ENCODE results near the gene MARK1. TPM values are rescaled to one million over a fixed set of nuclear protein-coding genes. Genes with fewer than 3 reads are reported as not detected.

Gene MARK1
- total RNA-seq (2012; rRNA removed) (not detected in 2 replicates), polyA plus RNA-seq (2012; rRNA removed) (not detected in 2 replicates), Bru-seq, nascent RNA (percentile 15 among the genes with signal in this experiment), BruChase-seq, experiment 1, labeled RNA remaining after a 6-hour chase (percentile 15 among the genes with signal in this experiment), BruChase-seq, experiment 2, labeled RNA remaining after a 2-hour chase (percentile 14 among the genes with signal in this experiment)
- not detected in 2 replicates for polyA plus RNA-seq (2012; cell fraction: cytosol; rRNA removed)
- polyA plus RNA-seq (2012; cell fraction: nucleus; rRNA removed; ENCODE audit: low replicate concordance) = not detected in 2 replicates
- long read RNA-seq = 0 reads

DNA sequence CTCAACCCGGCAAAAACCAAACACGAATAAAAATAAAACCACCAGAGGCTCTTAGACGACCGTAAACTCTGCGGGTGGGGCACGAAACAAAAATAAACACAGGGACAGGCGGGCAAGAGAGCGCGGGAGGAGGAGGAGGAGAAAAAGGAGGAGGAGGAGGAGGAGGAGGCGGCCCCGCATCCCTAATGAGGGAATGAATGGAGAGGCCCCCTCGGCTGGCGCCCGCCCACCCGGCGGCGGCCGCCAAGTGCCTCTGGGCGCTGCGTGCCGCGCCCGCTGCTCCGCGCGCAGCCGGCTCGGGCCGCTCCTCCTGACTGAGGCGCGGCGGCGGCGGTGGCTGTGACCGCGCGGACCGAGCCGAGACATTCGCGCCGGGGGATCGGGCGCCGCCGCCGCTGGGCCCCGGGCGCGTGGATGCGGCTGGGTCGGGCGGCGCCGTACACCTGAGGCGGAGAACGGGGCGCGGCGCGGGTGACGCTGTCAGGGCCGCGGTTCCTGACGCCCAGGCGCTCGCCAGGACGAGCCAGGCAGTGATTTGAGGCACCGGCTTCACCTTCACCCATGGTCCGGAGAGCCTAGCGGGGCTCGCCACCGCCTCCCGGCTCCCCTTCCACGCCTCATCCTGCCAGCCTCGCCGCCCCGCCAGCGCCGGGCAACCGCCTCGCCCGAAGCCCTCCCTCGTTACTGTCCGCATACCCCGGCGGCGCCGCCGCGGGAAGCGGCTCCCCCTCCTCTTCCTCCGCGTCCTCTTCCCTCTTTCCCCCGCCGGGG, at the start of gene MARK1:
Gene MARK1, plus strand, starts transcription at position 229 of the 771 bp plus-strand sequence. CDS start 687 bp downstream, outside the sequence.
- Histone ChIP-seq H3K36me3 (ENCODE audit: control insufficient read depth, insufficient read depth, low read length) (no peaks in the 10 kb centered on the region), H3K9me3 (ENCODE audit: control insufficient read depth, insufficient read depth, low read length) (no peaks in the 10 kb centered on the region; the same call in 1 of the 2 replicates), H3K14ac (replicated peaks; ENCODE audit: low read depth, low read length) (no peak within 1 kb of the TSS), H2BK5ac (ENCODE audit: low read depth, low read length, poor library complexity, severe bottlenecking) (no peak within 1 kb of the TSS), H4K20me1 (ENCODE audit: insufficient read depth, low read length) (no peaks in the 10 kb centered on the region), H3K4me3 (ENCODE audit: insufficient read depth, low read depth, low read length) (peak within 1 kb of the TSS; percentile 44), H4K91ac (ENCODE audit: insufficient read depth, low read depth, low read length) (no peak within 1 kb of the TSS), H4K5ac (ENCODE audit: low read depth, low read length) (no peak within 1 kb of the TSS), H3K4me1 (ENCODE audit: control insufficient read depth, insufficient read depth, low read length) (peaks cover 2% of the 10 kb centered on the region; the same call in 1 of the 2 replicates), H3K23ac (ENCODE audit: low read depth, low read length) (peak within 1 kb of the TSS; percentile 73; the same call in 1 of the 2 replicates), H3K18ac (ENCODE audit: low read depth, low read length) (no peak within 1 kb of the TSS), H2AK9ac (replicated peaks; ENCODE audit: low read depth, low read length, poor library complexity) (peak within 1 kb of the TSS; percentile 5), H3K4ac (ENCODE audit: low read depth, low read length) (no peak within 1 kb of the TSS), H3K27ac (ENCODE audit: insufficient read depth, low read length) (no peak within 1 kb of the TSS), H2AK5ac (ENCODE audit: low read depth, low read length) (no peak within 1 kb of the TSS), H3K56ac (ENCODE audit: extremely low read depth, insufficient read depth, low read length) (no peak within 1 kb of the TSS), H2AFZ (replicated peaks; ENCODE audit: low read length, poor library complexity) (peak within 1 kb of the TSS; percentile 86), H3K4me2 (ENCODE audit: low read depth, low read length) (peak within 1 kb of the TSS; percentile 87), H3K27me3 (ENCODE audit: control insufficient read depth, insufficient read depth, low read length) (peaks cover 37% of the 10 kb centered on the region), H4K8ac (ENCODE audit: low read depth in 2 of 2, low read length in 2 of 2) (no peak within 1 kb of the TSS), H2BK15ac (ENCODE audit: low read depth, low read length) (no peak within 1 kb of the TSS), H3K9ac (ENCODE audit: low read depth, low read length) (no peak within 1 kb of the TSS), H3K79me1 (ENCODE audit: low read depth in 1 of 2, low read length in 2 of 2) (no peaks in the 10 kb centered on the region), H2BK20ac (ENCODE audit: low read depth, low read length) (no peak within 1 kb of the TSS), H3K9me1 (ENCODE audit: insufficient read depth, low read length) (no peaks in the 10 kb centered on the region), H2BK120ac (ENCODE audit: low read depth, low read length) (no peak within 1 kb of the TSS)
- dilution Hi-C loops (cut with HindIII; ENCODE audit: low sequenced_read_pairs, unreplicated experiment) (no loop called here), intact Hi-C loops (cut with micrococcal nuclease) (loop anchor here (10.0 kb wide), 3 partner anchors 223 to 313 kb away; no protein-coding TSS in a partner anchor), in situ Hi-C loops (cut with MboI; ENCODE audit: low sequenced_read_pairs) (no loop called here)
- DNase-seq (no peak), ATAC-seq (ENCODE audit: low read depth) (peak; percentile 88)
- no TSS peak for BruUV-seq (replicated peaks)
- ChIA-PET POLR2A (ENCODE audit: unreplicated experiment) (no interaction called here), CTCF (no interaction called here)
- 0% methylated on average over 38 of the region's 96 CpGs; no CpG with 5 or more reads in 1 of the 2 experiments for WGBS, 2 experiments (ENCODE audit: extremely low coverage in 2 of 2, insufficient read length in 1 of 2)
- TF ChIP-seq RAD21 (IDR thresholded peaks at IDR 0.05; ENCODE audit: low read length) = no peak
- TF ChIP-seq MAFK (IDR thresholded peaks at IDR 0.05; ENCODE audit: low read depth, low read length) = no peak
- TF ChIP-seq FOS (IDR thresholded peaks at IDR 0.05; ENCODE audit: low read depth, low read length) = no peak
- TF ChIP-seq MAZ (IDR thresholded peaks at IDR 0.05; ENCODE audit: borderline replicate concordance, low read depth, low read length) = no peak
- no peak for TF ChIP-seq MXI1 (IDR thresholded peaks at IDR 0.05; ENCODE audit: borderline replicate concordance, low read depth, low read length)
- no peak for TF ChIP-seq POLR2A (IDR thresholded peaks at IDR 0.05; ENCODE audit: low read depth, low read length)
- no peak for TF ChIP-seq CHD1 (IDR thresholded peaks at IDR 0.05; ENCODE audit: low read depth, low read length)
- TF ChIP-seq, protein P1, sequence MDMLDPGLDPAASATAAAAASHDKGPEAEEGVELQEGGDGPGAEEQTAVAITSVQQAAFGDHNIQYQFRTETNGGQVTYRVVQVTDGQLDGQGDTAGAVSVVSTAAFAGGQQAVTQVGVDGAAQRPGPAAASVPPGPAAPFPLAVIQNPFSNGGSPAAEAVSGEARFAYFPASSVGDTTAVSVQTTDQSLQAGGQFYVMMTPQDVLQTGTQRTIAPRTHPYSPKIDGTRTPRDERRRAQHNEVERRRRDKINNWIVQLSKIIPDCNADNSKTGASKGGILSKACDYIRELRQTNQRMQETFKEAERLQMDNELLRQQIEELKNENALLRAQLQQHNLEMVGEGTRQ (IDR thresholded peaks at IDR 0.05; ENCODE audit: low read depth, low read length) = no peak
- no peak for TF ChIP-seq NFE2L2 (IDR thresholded peaks at IDR 0.05; ENCODE audit: low read depth, low read length)
- TF ChIP-seq BHLHE40 (IDR thresholded peaks at IDR 0.05; ENCODE audit: low read depth, low read length) = no peak
- TF ChIP-seq RFX5 (IDR thresholded peaks at IDR 0.05; ENCODE audit: low read depth, low read length) = no peak
- TF ChIP-seq, protein P2, sequence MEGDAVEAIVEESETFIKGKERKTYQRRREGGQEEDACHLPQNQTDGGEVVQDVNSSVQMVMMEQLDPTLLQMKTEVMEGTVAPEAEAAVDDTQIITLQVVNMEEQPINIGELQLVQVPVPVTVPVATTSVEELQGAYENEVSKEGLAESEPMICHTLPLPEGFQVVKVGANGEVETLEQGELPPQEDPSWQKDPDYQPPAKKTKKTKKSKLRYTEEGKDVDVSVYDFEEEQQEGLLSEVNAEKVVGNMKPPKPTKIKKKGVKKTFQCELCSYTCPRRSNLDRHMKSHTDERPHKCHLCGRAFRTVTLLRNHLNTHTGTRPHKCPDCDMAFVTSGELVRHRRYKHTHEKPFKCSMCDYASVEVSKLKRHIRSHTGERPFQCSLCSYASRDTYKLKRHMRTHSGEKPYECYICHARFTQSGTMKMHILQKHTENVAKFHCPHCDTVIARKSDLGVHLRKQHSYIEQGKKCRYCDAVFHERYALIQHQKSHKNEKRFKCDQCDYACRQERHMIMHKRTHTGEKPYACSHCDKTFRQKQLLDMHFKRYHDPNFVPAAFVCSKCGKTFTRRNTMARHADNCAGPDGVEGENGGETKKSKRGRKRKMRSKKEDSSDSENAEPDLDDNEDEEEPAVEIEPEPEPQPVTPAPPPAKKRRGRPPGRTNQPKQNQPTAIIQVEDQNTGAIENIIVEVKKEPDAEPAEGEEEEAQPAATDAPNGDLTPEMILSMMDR (conservative IDR thresholded peaks at IDR 0.05; ENCODE audit: low read depth, low read length) = no peak
- TF ChIP-seq, protein P3, sequence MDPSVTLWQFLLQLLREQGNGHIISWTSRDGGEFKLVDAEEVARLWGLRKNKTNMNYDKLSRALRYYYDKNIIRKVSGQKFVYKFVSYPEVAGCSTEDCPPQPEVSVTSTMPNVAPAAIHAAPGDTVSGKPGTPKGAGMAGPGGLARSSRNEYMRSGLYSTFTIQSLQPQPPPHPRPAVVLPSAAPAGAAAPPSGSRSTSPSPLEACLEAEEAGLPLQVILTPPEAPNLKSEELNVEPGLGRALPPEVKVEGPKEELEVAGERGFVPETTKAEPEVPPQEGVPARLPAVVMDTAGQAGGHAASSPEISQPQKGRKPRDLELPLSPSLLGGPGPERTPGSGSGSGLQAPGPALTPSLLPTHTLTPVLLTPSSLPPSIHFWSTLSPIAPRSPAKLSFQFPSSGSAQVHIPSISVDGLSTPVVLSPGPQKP (IDR thresholded peaks at IDR 0.05; ENCODE audit: borderline replicate concordance, low read depth, low read length) = no peak
